SW480 (cell line): ENCODE results near the gene CXXC5.

Experiments used
- DNase-seq: peaks from one replicate; pipeline ENCODE4 v3.0.0-alpha.2; 2016; ENCODE audit warnings: low spot score

Gene CXXC5

DNA sequence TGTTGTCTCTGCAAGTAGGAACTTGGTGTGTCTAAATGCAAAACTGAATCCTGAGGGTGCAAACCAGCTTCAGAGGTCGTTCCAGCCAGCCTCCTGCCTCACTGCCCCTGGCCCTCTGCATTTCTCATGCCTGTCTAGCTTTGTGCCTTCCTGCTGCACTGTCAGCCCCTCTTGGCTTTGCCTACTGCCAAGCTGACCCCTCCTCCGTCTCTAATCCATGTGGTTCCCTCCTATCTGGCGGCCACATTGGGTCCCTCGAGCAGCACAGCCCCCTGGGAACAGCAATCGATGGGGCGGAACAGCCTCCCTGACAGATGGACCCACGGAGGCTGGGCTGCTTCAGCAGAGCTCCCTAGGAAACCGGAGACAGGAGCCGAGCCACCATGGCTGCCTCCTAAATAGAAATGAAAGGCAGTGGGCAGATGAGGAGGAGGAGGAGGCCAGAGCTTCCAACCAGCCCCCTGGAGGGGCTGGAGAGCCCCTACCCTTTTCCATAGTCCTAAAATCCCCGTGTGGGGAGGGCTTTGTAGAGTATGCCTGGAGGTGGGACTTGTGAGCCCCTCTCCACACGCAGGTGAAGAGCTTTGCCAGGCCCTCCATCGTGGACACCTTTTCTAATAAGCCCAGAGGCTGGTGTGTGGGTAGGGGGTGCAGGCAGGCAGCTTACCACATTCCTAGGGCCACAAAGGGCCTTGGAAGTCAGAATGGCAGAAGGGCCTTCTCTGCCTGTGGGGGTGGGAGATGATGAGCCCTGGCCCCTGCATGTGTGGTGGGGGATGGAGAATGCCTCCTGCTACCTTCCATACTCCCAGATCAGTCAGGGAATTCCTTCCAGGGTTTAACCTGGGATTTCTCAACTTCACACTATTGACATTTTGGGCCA lies 9.2 kb upstream of the CXXC5 start:
- no peak for DNase-seq

DNA sequence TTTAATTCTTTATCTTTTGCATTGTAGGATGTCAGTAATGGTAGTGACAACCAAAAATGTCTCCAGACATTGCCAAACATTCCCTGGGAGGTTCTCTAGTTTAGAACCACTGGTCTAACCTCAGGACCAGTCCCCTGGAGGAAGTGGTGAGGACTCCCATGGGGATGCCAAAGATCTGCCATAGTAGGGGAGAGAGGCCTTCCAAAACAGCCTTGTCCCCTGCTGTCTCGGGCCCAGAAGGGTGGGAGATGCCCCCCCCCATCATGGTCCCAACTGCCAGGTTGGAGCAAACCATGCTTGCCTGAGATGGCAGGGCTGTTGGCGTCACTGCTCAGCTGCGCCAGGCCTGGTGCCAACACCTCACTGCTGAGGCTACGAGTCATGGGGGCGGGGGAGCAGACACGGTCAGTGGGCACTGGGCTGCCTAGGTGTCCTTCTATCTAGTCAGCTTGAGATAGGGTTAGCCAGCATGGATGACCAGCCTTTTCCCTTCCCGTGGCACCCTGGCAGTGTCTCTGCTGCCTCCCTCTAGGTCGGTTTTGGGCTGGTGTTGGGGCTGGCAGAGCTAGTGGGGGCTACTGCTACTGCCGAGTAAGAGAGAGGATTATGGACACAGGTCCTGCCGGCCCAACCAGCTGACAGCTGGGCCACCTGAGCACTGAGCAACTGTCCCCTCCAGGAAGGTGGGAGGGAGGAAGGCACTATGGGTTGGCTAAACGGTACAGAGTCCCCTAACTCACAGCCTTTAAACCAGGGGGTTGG lies 8.3 kb upstream of the CXXC5 start:
- no peak for DNase-seq

DNA sequence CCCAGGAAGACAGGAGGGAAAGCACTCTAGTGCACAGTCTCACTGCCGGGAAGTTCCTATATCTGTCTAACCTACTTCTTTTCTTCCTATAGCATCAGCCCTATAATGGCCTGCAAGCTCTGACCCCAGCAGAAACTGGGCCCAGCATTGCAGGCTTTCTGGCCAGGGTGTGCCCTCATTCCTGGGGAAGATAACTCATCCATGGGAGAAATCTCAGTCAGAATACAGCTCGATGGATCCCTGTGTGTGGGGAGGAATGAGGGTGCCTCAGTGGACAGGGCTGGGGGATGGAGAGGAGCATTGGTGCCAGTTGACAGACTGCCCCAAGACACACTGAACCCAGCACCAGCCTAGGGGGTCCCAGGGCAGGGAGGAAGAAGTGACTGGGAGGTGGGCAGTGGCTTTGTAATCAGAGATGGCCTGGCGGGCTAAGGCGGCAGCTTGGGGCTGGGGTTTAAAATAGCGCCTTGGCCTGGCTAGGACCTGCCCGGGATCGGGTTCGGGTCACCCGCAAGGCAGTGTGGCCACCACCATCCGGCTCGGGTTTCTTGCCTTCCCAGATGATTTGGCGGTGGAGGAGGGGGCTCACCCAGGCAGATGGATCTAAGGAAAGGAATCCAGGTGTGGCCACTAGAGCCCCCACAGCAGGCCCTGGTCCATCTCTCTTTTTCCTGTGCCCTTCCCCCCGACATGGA lies 7.6 kb upstream of the CXXC5 start:
- DNase-seq, result no peak

DNA sequence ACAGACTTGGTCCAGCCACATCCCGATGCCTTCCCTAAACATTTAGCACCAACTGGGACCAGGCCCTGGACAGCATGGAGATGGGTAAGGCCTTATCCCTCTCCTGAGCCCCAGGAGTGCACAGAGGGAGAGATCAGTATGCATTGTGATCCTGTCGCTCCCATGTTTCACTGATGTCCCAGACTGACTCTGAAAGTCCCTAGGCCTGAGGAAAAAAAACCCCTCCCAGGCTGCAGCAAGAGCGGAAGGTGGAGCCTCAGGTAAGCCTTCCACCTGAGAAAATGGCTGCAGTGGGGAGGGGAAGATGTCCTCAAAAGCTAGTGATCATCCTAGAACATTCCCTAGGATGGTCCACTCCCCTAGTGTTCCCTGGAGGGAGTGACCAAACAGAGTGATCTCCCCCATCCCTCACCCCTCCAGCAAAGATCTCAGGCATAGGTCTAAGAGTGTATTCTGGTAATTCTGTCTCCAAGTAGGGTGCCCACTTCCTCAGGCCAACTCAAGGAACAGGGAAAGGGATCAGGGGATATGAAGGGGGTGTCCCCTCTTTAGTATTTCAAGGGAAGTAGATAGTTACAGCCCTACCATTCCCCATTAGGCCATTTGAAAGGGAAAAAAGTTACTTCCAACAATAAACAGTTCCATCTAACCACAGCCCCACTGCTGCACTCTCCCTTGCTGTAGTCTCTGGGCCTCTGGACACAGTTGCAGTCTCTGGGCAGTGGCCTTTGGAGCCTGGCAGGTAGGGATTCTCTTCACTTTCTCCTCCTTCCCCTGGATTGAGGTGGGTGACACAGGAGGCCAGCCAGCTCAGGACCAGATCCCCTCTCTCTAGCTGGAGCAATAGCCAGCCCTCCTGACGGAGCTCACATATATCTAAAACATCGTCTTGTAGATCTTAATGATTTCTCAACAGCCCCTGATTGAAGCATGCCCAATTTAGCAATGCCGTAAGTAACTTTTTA lies 6.8 kb upstream of the CXXC5 start:
- DNase-seq, result no peak

DNA sequence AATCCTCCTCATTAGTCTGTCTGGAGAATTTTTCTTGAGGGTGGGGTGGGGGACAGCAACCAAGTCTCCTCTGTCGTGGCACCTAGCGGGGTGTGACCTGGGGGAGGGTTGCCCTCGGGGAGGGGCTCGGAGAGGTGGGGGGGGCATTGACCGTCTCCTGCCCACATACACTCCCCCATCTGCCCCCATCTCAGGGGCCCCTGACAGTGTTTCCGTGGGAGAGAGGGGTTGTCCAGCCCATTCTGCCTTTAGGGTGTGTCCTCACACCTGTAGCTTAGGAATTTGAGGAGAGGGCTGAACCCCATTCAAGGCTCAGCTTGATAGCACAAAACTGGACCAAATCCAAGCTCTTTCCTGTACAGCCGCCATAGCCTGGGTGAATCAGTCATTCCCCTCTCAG lies 5.9 kb upstream of the CXXC5 start:
- no peak for DNase-seq

DNA sequence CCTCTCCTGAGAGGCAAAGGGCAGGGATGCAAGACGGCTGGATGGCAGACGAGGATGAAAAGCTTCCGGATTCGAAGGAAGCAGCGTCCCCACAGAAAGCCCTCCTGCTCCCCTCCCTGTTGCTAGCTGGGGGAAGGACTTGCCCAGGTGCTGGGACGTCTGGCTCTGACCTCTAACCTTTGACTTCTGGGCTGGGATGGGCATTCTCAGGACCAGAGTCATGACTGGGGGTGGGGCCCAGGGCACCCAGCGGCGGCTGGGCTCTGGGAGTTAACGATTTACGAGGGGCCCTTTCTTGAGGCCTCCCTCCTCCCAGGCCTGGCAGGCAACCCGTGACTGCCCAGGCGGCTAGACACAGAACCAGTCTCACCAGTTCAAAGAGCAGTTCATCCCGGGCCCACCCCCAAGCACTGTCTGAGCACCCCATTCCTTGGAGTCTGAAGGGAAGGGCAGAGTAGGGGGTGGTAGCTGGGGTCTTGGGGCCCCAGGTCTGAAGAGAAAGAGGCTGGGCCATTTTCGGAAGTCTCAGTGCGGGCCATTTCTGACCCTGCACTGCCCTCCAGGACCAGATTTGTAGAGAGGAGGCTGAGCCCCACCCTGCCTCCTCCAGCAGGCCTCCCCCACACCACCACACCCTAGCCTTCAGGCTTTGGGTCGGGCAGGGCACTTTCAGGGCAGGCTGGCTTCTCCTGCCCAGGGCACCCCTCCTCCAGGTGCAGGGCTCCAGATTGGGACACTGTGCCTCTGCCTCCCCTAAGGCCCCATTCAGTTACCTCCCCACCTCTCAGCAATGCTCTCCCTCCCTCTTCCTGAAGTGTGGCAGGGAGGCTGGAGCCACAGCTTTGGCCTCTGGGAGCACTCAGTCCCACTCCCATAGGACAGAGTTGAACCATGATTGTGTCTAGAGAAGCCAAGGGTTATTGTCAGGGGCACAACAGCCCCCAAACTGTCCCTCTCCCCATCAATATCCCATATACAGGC lies 5.0 kb upstream of the CXXC5 start:
- no peak for DNase-seq

DNA sequence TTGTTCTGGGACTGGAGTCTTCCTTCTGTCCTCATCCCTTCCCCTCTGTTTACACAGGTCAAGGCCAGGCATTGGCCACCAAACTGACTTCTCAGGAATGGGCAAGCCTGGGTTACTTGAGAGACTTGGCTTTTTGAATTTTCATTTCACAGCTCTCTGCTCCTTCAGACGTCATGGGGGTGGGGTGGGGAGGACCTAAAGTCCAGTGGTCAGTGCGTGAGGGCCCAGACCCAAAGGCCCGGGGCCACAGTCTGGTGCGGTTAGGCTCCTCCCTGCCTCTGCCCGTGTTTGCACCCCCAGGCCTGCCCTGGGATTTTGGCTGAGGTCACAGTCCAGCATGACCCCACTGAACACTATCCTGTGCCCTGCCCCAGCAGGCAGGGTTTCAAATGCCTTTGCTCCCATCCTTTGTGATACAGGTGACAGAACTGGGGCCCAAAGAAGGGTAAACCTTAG lies 4.1 kb upstream of the CXXC5 start:
- DNase-seq, result no peak

DNA sequence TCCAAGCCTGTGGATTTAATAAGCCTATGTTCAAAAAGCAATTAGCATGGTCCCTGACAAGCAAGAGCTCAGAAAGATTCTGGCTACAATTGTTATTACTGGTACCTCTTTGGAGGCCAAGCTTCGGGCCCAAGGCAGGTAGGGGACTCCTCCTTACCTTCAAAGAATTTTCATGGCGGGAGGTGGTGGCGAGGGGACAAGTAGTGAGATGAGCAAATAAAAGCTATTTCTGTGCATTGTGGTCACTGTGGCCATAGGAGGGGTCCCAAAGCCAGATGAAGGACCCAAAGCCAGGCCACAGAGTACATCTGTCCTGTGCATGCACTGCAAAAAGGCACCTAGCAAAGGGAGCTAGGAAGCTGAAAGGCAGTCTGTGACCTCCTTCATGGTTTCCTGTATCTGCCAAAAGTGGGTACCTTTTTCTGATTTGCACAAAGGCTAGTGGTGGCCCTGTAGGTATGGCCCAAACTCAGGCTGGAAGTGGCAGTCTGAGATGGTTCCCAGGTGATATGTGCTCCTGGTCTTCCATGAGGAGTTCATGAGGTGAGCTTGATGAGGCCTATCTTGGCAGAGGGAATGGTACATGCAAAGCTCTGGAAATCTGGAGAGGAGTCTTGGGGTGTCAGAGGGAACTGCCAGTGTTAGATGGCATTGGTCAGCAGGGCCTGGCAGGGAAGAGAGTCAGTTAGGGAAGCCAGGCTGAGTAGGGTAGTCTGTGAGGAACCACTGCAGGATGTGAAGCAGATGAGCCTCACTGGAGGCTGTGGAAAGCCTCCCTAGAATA lies 3.3 kb upstream of the CXXC5 start:
- DNase-seq, result no peak

DNA sequence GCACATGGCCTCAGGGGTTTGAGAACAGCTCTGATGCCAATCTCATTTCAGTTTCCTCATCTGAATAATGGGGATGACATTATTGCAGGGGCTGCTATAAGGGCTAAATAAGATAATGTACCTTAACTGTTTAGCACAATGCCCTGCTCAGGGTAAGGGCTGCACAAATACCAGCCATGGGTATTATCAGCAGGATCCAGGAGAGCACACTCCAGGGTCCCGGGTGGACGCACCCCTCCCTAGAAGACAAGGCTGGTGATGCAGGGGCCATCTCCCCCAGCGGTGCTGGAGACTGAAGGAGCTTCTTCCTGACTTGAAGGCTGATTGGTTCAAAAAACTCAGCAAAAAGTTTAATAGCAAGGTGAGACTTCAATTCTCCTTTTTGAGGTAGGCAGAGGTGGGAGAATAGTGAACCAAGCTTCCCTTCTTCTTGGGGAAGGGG lies 2.7 kb upstream of the CXXC5 start:
- DNase-seq, result no peak

DNA sequence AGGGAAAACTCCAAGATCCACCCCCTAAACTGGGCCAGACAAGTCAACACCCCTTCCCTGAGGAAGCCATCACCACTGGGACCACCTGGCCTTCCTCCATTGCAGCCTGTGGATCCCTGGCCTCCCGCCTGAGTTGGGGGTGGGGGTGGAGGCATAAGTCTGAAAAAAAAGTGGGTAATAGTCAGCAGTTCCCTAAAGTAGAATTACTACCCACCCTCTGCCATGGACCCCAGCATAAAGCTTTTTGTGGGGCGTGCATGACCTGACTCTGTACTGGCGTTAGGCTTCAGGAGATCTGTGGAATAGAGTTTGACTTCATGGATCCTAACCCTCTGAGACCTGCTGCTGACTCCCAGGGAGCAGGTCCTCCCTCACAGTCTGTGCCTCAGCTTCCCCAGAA lies 2.0 kb upstream of the CXXC5 start:
- no peak for DNase-seq

DNA sequence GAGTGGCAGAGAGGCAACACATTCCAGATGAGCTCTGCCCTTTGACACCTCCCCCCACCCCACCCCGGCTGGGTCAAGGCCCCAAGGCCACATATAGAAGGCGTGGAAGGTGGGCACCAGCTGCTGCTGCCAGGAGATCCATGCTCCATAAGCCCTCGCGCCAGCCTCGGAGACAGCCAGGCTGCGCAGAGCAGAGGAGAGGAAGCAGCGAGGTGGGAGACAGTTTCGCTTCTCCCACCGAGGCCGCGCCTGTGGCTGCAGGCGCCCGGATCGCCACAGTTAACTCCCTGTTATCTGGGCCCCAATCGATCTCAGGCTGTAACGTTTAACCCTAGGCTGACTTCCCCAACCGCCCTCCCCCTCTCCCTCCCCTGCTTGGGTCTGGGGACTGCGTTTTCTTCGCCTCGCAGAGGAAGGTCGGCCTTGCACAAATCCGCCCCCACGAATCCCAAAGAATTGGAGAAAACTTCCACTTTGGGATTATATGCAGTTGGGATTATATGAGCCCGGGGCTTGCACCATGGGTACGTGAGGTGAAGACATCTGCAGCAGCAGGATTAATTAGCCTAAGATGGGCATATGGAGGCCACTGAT lies 1.1 kb upstream of the CXXC5 start:
- DNase-seq, result no peak

DNA sequence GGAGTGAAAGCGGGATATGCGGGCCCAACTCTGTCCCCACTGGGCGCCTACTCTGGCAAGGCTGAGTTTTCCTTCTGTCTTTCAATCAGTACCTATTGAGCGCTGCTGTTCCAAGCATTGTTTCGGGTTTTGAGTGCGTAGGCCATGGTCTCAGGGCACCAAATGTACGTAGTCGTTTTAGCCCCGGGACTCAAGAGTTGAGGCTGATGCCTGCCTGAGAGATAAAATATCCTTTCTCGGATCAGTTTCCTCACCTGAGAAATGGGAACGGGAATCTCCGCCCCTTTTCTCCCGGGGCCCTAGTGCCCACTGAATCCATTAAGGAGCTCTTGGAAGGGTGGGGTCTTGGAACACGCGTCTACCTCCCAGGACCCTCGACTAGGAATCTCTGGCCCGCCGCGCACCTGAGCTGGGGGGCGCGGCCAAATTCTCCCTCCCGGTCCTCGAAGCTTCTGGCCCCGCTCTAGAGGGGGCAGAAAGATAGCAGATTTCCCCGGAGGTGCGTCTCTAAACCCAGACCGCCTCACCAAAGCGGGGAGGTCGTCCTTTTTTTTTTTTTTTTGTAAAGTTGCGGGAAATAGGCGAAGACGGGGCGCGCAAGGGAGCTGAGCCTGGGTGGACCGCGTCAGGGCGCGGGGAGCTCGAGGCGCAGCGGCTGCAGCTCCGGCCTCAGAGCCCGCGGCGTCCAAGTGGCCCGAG lies 494 bp upstream of the CXXC5 start:
- no peak for DNase-seq

DNA sequence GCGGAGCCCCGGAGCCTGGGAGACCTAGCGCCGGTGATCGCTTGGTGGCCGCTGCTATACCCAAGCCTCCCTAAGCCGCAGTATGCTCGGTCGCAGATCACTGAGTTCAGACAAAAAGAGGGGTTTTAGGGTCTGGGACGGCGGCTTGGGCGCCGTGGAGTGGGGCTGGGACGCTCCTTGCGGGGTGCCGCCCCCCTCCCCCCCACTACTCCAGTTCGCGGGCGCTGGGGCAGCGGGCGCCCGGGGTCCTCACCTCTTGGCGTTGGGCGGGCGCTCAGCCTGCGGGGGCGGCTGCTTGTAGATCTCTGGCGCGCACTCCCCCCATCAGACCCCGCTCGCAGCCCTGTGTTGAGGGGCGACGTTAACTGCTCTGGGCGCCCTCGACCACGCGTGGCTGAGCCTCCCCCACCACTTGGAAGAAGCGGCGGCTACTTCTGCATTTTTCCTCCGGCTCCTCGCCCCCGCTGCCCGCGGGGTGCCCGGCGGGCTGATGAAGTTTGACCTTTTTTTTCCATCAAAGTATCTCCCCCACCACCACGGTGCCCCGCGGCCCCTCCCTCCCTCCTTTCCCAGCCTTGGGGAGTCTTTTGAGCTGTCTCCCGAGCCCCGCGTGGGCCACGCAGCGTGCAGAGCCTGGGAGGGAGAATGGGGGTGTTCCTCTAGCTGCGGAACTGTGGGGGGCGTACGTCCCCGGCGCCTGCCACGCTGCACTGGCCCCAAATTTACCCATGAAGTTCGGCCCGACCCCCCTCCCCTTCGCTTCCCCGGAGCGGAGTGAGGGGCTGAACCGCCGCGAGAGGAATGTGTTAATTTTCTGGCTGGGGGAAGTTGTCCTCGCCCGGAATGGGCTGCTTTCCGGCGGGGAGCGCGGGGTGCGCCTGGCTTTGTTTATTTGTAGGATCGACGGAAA lies 1.2 kb downstream of the CXXC5 start:
- DNase-seq, result no peak

DNA sequence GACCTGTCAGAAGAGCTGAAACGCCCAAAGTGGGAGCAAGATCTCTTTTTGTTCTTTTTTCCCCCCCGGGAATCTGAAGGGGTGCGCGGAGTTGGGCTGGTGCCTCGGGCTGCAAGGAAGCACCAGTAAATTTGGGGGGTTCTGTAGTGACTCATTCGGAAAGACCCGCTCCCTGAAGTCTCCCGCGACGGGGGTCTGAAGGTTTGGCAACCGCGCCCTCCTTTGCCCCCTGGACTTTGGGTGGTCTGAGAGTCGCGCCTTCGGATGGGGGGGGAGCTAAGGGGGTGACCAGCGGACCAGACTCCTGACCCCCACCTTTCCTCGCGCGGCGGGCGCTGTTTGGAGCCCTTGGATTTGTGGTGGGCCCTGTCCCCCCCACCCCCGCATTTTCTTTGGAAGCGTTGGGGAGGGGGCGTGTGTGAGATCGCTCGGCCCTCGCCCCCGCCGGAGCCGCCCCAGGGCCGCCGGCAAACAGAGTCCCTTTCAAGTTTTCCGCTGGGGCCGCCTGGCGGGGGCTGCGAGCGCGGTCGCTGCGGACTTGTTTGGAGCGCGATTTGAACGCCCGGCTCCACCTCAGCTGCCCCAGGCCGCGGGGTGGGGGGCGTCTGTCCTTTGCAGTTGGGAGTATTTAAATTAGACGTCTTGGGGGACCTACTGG lies 2.0 kb downstream of the CXXC5 start:
- DNase-seq, result no peak

DNA sequence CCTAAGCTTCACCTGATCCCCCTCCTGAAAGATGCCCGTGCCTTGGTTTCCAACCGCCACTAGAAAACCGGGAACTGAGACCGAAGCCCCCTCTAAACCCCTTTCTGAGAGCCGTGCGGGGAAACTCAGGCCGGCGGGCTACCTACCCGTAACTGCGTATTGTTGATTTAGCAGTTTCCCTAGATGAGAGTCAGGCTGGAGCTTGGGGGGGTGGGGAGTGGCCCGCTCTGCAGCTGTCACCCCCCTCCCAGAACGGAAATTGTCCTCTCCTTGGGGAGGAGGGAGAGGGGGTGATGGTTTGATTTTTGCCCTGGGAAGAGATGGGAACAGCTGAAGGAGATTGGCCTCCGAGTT lies 2.5 kb downstream of the CXXC5 start:
- DNase-seq, result no peak

DNA sequence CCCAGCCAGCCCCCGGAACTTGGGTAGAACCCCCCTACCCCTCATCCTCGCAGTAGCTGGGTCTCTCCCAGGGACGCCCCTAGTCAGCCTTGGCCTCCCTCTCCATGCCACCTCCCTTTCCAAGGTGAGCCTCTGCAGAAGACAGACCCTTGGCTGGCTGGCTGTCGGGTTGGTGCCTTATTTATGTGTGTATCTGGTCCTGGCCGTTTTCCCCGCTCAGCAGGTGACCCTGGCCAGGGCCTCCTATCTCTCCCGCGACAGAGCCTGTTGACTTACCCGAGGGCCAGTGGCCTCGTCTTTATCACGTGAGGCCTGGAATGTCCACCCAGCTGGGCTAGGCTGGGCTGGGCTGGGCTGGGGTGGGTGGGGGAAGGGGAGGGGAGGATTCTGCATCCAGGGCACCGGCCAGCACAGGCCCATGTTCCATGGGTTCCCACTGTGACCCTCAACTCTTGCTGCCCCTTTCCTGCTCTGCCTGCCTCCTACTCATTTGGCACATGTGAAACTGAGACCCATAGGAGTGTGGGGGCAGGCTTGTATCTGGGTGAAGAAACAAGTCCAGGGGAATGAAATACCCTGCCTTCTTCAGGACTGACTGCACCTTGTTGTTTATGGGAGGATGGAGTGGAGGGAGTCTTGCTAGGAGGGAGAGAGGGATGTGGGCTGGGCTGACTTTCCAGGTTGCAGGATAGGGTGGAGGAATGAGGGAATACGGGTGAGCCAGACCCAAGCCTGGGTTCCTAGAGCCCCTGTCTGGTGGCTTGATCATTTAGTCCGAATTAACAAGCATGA lies 3.1 kb downstream of the CXXC5 start:
- DNase-seq, result peak; percentile 74
